Liver (tissue), 3 donors: Measurements from ENCODE around the gene ATG2A.

ENCODE experiments used
- HNF4G ChIP-seq: IDR thresholded peaks from 2 replicates; pipeline ENCODE4 v1.6.1; 2016; ENCODE audit warnings: antibody characterized with exemption
- TAF1 ChIP-seq: conservative IDR thresholded peaks from 2 replicates; pipeline ENCODE4 v1.6.1; 2016; ENCODE audit warnings: antibody characterized with exemption, mild to moderate bottlenecking
- TF ChIP-seq, protein P1 (sequence below): fragments of 150-350 bp; IDR thresholded peaks from 2 replicates; pipeline ENCODE4 v1.5.1; 2017; ENCODE audit warnings: improper control_type of control experiment, low read depth, low read length; ENCODE audit not compliant: missing input control
- TF ChIP-seq, protein P2 (sequence below): IDR thresholded peaks from 2 replicates; pipeline ENCODE4 v1.6.1; 2016; ENCODE audit warnings: antibody characterized with exemption
- TF ChIP-seq, protein P3 (sequence below): IDR thresholded peaks from 2 replicates; pipeline ENCODE4 v1.6.1; 2016; ENCODE audit warnings: antibody characterized with exemption, mild to moderate bottlenecking
- donor health status: healthy.
- donor health status: healthy.

DNA sequence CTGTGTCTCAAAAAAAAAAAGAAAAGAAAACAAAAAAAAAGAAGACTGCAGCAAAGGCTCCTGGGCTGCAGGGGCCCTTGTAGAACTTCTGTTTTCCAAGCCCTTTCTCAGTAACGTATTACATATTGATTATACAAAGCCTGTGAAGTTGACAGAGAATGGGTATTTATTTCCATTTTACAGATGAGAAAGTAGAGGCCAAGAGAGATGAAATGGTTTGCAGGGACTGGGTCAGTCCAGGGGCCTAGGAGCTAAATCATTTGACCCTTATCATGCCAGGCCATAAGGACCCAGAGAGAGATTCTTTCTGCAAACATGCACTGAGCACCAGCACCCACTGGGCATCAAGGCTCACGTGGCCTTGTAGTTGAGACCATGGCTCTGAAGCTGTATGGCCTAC, 11.9 kb upstream of the ATG2A start:
- TF ChIP-seq, protein P1, sequence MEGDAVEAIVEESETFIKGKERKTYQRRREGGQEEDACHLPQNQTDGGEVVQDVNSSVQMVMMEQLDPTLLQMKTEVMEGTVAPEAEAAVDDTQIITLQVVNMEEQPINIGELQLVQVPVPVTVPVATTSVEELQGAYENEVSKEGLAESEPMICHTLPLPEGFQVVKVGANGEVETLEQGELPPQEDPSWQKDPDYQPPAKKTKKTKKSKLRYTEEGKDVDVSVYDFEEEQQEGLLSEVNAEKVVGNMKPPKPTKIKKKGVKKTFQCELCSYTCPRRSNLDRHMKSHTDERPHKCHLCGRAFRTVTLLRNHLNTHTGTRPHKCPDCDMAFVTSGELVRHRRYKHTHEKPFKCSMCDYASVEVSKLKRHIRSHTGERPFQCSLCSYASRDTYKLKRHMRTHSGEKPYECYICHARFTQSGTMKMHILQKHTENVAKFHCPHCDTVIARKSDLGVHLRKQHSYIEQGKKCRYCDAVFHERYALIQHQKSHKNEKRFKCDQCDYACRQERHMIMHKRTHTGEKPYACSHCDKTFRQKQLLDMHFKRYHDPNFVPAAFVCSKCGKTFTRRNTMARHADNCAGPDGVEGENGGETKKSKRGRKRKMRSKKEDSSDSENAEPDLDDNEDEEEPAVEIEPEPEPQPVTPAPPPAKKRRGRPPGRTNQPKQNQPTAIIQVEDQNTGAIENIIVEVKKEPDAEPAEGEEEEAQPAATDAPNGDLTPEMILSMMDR, result no peak
- TF ChIP-seq, protein P2, sequence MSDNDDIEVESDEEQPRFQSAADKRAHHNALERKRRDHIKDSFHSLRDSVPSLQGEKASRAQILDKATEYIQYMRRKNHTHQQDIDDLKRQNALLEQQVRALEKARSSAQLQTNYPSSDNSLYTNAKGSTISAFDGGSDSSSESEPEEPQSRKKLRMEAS, result no peak
- TF ChIP-seq TAF1 (no peak), HNF4G (no peak)
- TF ChIP-seq, protein P3, sequence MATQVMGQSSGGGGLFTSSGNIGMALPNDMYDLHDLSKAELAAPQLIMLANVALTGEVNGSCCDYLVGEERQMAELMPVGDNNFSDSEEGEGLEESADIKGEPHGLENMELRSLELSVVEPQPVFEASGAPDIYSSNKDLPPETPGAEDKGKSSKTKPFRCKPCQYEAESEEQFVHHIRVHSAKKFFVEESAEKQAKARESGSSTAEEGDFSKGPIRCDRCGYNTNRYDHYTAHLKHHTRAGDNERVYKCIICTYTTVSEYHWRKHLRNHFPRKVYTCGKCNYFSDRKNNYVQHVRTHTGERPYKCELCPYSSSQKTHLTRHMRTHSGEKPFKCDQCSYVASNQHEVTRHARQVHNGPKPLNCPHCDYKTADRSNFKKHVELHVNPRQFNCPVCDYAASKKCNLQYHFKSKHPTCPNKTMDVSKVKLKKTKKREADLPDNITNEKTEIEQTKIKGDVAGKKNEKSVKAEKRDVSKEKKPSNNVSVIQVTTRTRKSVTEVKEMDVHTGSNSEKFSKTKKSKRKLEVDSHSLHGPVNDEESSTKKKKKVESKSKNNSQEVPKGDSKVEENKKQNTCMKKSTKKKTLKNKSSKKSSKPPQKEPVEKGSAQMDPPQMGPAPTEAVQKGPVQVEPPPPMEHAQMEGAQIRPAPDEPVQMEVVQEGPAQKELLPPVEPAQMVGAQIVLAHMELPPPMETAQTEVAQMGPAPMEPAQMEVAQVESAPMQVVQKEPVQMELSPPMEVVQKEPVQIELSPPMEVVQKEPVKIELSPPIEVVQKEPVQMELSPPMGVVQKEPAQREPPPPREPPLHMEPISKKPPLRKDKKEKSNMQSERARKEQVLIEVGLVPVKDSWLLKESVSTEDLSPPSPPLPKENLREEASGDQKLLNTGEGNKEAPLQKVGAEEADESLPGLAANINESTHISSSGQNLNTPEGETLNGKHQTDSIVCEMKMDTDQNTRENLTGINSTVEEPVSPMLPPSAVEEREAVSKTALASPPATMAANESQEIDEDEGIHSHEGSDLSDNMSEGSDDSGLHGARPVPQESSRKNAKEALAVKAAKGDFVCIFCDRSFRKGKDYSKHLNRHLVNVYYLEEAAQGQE, result no peak
